HL-60/S4 treated with retinoic acid at 250 ng/mL for 4 days and 3 days (cell line): Measurements from ENCODE around the gene RBCK1.
"Not testable (repeated sequence)": the region's sequence is repeated elsewhere in the genome, so short reads cannot be mapped to it uniquely, and the experiment has no call there.

ENCODE experiments used
- in situ Hi-C: fragments of 300-500 bp; cut with MboI; formaldehyde crosslinking; loops from 2 replicates; pipeline ENCODE4 v1.7.0; 2022; ENCODE audit warnings: low sequenced_read_pairs

The RBCK1 gene

DNA sequence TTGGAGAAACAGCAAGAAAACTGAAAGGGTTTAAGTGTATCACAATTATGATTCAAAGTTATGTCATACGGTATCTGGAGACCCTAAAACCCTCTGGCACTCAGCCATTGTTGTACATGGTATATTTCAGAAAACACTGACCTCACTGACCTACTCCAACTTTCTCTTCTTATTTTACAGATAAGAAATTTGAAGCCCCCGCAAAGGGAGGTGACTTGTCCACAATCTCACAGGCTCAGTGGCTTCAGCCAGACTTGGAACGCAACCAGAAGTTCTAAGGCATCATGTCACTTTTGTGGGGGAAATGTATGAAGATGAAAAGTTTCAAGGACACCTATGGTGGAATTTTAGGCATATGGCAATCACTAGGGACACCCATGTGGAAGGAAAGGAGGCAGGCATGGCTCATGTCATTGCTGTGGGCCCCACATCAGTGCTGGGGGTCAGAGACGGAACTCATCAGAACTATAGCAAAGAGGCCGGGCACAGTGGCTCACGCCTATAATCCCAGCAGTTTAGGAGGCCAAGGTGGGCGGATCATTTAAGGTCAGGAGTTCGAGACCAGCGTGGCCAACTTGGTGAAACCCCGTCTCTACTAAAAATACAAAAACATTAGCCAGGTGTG lies 32.7 kb upstream of the RBCK1 start:
- in situ Hi-C loops = no loop called here

DNA sequence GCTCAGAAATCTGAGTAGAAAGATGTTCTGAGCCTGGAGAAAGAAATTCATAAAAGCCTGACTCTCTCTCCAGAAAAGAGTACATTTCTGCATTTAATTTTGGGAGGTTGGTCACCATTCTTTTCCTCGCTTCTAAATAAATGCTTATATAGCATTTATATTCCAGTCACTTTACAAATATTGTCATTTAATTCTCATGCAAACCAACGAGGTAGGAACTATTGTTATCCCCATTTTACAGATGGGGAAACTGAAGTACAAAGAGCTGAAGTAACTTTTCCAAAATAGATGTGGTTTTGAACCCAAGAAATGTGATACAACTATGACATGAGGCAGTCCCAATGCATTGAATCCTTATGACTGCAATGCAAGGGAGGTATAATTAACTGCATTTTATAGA lies 32.0 kb upstream of the RBCK1 start:
- in situ Hi-C loops = no loop called here

DNA sequence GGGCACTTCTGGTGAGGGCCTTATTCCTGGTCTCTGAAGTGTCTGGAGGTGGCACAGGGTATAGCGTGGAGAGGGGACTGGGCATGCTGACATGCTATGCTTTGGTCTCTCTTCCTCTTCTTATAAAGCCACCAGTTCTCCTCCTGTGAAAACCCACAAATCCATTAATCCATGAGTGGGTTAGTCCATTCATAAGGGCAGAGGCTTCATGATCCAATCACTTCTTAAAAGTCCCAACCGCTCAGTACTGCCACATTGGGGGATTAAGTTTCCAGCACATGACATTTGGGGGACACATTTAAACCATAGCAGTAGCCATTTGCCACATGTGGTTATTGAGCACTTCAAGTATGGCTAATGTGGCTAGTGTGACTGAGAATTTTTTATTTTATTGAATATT lies 31.3 kb upstream of the RBCK1 start:
- in situ Hi-C loops = no loop called here

DNA sequence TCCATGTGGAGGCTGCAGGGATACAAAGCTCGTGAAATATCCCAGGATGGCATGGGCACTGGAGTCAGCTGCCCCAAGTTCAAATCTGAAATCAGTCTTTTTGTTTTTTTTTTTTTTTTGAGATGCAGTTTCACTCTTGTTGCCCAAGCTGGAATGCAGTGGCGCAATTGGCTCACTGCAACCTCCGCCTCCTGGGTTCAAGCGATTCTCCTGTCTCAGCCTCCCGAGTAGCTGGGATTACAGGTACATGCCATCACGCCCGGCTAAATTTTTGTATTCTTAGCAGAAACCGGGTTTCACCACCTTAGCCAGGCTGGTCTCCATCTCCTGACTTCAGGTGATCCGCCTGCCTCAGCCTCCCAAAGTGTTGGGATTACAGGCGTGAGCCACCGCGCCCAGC lies 30.5 kb upstream of the RBCK1 start:
- in situ Hi-C loops = not testable (repeated sequence)

DNA sequence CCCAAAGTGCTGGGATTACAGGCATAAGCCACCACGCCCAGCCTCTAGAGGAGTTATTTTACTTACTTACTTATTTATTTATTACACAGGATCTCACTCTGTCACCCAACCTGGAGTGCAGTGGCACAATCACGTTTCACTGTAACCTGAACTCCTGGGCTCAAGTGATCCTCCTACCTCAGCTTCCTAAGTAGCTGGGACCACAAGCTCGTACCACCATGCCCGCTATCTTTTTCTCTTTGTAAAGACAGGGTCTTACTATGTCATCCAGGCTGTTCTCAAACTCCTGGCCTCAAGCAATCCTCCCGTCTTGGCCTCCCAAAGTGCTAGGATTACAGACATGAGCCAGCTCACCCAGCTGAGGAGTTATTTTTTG lies 29.1 kb upstream of the RBCK1 start:
- in situ Hi-C loops = no loop called here

DNA sequence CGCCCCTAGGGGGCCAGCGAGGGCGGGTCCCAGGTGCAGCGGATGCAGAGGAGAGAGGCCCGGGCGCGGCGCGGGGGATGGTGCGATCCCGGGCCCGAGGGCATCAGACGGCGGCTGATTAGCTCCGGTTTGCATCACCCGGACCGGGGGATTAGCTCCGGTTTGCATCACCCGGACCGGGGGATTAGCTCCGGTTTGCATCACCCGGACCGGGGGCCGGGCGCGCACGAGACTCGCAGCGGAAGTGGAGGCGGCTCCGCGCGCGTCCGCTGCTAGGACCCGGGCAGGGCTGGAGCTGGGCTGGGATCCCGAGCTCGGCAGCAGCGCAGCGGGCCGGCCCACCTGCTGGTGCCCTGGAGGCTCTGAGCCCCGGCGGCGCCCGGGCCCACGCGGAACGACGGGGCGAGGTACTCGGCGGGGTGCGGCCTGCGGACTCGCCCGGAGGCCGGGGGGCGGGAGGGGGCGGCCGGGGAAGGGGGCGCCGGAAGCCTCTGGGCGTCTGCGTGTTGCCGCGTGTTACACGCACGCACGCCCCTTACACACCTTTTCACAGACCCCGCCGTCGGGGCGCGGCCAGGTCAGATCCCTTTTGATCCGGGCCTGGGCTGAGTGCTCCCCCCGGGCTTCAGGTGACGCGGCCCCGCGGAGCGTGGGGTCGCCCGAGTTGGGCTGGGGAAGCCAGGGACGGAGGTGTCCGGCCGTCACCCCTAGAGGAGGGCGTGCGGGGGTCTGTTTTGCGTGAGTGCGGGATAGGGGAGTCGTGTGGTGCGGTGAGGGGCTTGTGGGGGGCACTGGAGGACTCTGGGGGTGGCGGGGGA lies 27.1 kb upstream of the RBCK1 start:
- in situ Hi-C loops = no loop called here

DNA sequence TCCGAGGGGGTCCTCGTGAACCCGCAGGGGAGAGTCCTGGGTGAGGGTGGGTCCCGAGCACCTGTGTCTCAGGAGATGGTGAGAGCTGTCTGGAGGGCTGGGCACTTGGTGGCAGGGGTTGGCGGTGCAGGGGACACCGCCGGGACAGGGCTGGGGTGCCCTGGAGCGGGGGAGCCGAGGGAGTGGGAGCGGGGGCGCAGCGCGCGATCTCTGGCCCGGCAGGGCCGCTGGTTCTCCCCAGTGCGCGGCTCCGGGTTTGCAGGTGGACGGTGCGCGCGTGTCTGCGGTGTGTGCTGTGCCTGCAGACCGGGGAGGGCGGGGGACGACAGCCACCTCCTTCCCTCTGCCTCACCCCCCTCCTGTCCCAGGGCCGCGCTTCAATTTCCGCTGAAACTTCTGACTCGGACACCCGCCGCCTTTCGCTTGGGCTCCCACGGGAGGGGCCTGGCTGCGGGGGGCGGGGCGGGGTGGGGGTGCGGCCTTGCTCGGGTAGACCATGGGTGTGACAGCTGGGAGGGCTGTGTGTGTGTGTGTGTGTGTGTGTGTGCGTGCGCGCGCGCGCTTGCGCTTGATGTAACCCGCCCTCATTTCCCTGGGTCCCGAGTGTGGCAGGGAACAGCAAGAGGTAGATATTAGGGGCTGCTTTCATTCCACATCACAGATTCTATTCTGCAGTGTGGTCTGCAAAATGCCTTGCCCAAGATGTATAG lies 26.4 kb upstream of the RBCK1 start:
- in situ Hi-C loops = no loop called here

DNA sequence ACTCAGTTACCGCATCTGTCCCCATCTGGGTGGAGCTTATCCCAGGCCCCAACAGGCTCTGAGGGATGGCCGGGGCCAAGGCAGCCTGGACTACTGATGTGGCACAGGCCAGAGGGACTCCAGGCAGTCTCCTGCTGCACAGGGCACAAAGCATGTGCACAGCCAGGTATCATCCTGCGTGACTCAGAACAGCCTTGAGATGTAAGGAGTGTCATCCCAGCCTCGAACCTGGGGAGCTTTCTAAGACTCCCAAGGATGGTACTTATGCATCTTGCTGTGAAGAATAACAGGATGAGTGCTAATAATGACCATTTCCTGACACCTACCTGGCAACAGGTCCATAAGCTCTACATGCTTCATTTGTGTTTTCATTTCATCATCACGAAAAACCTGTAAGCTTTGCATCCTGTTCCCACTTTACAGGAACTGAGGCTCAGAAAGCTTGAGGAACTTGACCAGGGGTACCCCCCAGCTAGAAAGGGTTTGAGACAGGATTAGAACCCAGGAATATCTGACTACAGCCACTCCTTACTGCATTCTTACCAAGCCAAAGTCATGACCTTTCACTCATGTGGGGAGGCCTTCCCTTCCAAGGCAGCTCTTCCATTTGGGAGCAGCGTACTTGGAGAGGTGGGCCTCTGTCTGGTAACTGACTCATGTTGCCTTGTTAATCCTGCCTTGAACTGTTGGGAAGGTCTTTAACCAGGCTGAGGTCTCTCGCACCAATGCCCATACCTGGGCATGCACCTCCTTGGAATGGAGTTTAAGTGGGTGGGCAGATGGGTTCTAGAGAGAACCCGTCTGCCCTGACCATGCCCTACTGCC lies 25.6 kb upstream of the RBCK1 start:
- in situ Hi-C loops = no loop called here

DNA sequence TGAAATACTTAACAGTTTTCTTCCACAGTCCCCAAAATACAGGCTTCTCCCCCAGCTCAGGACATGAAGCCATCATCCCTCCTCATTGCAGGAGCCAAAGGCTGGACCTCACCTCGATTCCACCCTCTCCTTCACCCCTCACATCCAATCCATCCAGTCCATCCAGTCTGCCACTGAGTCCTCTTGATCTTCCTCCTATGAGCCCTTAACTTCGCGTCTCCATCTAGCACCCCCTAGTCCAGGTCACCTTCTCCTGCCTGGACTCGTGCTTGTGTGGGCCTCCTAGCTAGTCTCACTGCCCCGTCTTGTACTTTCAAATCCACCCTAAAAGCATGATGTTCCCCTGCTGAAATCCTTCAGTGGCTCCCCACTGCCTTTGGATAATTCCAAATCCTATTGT lies 24.2 kb upstream of the RBCK1 start:
- in situ Hi-C loops = no loop called here

DNA sequence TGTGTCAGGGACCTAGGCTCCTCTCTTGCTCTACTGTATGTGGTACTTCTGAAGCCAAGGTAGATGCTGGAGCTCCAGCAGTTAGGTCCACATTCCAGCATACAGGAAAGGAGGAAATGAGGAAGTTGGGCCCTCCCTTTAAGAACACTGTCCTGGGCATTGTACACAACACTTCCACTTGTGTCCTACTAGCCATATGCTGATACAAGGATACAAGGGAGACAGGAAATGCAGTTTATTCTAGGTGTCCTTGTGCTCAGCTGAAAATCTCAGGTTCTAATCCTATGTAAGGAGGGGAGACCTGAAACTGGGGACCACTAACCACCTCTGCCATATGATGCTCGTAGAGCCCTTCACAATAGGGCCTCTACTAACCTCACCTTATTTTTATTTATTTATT lies 23.4 kb upstream of the RBCK1 start:
- in situ Hi-C loops = no loop called here

DNA sequence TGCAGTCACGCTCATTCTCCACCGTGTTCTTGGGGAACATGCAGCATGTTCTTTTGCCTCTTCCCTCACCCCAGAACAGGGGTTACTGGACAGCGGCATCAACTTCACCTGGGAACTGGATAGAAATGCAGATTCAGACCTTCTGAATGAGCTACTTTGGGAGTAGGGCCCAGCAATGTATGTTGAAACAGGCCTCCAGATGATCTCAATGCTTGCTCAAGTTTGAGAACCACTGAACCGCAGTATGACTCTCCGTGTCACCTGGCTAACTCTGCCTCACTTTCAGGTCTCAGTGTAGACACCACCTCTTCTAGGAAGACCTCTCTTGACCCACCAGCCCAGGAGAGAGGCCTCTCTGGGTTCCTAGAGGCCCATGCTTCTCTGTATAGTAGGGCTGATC lies 22.7 kb upstream of the RBCK1 start:
- in situ Hi-C loops = no loop called here

DNA sequence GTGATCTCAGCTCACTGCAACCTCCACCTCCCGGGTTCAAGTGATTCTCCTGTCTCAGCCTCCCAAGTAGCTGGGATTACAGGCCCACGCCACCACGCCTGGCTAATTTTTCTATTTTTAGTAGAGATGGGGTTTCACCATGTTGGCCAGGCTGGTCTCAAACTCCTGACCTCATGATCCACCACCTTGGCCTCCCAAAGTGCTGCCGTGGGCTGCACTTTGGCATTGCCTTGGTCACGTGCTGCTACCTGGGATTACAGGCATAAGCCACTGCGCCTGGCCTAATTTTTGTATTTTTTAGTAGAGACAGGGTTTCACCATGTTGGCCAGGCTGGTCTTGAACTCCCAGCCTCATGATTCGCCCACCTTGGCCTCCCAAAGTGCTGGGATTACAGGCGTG lies 21.5 kb upstream of the RBCK1 start:
- in situ Hi-C loops = not testable (repeated sequence)

DNA sequence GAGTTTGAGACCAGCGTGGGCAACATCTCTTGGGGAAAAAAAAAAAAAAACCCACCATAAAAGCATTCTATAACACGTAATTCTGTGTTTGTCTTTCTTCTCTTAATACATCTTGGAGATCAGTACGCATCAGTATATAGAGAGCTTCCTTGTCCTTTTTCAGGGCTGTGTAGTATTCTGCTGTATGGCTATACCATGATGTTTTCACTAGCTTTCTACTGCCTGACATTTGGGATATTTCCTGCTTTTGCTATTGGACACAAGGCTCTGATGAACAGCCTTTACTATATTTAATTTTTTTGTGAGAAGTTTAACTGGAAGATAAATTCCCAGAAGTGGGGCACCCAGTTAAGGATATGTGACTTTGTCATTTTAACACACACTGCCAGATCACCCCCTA lies 20.6 kb upstream of the RBCK1 start:
- in situ Hi-C loops = no loop called here

DNA sequence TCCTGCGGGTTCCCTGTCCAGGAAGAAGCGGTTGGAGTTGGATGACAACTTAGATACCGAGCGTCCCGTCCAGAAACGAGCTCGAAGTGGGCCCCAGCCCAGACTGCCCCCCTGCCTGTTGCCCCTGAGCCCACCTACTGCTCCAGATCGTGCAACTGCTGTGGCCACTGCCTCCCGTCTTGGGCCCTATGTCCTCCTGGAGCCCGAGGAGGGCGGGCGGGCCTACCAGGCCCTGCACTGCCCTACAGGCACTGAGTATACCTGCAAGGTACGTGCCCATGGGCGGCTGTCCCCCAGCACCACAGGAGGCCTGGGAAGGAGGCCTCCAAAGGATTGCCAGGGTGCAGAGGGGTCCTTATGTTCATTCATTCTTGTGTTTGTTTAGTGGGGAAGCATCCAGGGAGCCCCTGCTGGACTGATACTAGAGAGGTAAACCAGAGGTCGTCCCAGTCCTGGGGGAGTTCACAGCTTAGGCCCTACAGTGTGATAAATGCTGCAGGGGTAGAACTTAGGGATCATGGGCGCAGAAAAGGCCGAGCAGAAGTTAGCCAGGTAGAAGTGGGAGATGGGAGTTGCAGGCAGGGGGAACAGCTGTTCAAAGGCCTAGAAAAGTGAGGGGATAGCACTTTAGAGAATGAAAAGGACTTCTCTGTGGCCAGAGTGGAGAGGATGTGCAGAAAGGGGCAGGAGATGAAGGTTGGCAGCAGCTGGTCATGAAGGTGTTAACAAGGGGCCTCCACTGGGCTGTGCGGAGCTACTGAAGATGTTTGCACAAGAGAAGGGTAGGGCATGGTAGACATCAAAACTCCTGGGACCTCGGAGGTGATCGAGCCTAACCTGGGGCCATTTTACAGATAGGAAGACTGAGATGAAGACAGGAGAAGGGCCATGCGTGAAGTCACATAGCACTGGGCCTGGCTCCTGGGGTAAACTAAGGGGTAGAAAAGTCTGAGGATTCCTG lies 19.8 kb upstream of the RBCK1 start:
- in situ Hi-C loops = no loop called here

DNA sequence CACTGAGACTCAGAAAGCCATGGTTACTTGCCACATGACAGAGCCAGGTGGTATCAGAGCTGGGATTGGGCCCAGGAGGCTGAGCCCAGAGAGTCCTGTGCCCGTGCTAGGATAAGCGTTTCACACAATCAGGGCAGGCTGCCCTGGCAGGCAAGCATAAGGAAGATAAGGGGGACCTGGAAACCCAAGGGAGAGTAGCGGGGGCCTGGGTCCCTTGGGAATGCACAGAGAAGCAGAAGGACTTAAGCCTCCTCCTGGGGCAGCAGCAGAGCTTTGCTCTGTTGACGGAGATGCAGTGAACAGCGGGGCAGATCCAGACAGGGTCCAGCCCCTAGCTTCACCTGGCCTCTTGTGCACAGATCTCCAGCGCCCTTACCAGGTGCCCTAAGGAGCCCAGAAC lies 18.9 kb upstream of the RBCK1 start:
- in situ Hi-C loops = no loop called here

DNA sequence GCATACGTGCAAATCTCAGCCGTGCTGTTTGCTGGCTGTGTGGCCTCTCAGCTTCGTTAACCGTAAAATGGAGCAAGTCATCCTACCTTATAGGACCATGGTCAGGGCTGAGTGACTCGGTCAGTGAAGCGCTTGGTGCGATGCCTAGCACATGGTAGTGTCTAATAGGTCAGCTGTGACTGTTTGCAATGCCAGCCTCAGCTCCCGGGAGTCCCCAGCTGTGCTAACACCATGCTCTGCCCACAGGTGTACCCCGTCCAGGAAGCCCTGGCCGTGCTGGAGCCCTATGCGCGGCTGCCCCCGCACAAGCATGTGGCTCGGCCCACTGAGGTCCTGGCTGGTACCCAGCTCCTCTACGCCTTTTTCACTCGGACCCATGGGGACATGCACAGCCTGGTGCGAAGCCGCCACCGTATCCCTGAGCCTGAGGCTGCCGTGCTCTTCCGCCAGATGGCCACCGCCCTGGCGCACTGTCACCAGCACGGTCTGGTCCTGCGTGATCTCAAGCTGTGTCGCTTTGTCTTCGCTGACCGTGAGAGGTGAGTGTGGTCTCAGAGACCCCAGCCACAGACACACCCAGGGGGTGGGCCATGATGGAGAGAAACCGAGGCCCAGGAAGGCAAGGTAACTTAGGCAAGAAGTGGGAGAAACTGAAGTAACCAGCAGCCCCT lies 16.9 kb upstream of the RBCK1 start:
- in situ Hi-C loops = no loop called here

DNA sequence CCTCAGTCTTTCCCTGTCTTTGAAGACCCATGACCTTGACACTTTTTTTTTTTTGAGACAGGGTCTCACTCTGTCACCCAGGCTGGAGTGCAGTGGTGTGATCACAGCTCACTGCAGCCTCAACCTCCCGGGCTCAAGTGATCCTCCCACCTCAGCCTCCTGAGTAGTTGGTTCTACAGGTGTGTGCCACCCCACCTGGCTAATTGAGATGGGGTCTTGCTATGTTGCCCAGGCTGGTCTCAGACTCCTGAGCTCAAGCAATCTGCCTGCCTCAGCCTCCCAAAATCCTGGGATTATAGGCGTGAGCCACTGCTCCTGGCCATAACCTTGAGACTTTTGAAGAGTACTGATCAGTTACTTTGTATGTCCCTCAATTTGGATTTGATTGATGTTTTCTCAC lies 14.8 kb upstream of the RBCK1 start:
- in situ Hi-C loops = not testable (repeated sequence)

DNA sequence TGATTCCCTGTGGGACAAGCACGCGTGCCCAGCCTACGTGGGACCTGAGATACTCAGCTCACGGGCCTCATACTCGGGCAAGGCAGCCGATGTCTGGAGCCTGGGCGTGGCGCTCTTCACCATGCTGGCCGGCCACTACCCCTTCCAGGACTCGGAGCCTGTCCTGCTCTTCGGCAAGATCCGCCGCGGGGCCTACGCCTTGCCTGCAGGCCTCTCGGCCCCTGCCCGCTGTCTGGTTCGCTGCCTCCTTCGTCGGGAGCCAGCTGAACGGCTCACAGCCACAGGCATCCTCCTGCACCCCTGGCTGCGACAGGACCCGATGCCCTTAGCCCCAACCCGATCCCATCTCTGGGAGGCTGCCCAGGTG lies 11.9 kb upstream of the RBCK1 start:
- in situ Hi-C loops = no loop called here

DNA sequence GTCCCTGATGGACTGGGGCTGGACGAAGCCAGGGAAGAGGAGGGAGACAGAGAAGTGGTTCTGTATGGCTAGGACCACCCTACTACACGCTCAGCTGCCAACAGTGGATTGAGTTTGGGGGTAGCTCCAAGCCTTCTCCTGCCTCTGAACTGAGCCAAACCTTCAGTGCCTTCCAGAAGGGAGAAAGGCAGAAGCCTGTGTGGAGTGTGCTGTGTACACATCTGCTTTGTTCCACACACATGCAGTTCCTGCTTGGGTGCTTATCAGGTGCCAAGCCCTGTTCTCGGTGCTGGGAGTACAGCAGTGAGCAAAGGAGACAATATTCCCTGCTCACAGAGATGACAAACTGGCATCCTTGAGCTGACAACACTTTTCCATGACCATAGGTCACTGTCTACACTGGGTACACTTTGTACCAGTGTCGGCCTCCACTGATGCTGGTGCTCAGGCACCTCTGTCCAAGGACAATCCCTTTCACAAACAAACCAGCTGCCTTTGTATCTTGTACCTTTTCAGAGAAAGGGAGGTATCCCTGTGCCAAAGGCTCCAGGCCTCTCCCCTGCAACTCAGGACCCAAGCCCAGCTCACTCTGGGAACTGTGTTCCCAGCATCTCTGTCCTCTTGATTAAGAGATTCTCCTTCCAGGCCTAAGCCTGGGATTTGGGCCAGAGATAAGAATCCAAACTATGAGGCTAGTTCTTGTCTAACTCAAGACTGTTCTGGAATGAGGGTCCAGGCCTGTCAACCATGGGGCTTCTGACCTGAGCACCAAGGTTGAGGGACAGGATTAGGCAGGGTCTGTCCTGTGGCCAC lies 11.3 kb upstream of the RBCK1 start:
- in situ Hi-C loops = no loop called here
